ENCODE measurements around the gene RAP1GAP2. TPM values are rescaled to one million over a fixed set of nuclear protein-coding genes. Genes with fewer than 3 reads are reported as not detected.

The RAP1GAP2 gene
- polyA plus RNA-seq, 1 of the 3 experiments (the other 2 are of a cell fraction) = 22.0 TPM

DNA sequence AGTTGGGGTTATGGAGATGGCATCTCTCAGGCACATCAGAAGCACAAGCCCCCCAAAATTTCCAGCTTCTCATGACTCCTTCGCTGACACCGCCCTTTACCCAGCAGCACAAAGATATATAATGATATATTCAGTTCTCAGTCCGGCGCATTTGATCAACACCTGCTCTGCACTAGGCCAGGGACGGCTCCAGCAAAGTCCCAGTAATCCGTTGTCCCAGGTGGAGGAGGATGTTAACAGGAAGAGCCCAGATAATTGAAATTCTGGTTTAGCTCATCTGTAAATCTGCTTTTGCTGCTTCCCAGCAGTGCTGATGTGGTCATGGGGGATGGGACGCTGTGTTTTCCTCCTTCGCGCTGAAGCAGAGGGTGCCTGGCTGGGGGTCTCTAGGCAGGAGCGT lies 135.6 kb downstream of the RAP1GAP2 start (continued):
- TF ChIP-seq, protein P1, sequence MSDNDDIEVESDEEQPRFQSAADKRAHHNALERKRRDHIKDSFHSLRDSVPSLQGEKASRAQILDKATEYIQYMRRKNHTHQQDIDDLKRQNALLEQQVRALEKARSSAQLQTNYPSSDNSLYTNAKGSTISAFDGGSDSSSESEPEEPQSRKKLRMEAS (IDR thresholded peaks at IDR 0.05; ENCODE audit: low read depth) = no peak
- TF ChIP-seq RXRA (IDR thresholded peaks at IDR 0.05; ENCODE audit: borderline replicate concordance, low read depth) = no peak
- TF ChIP-seq FOSL2 (IDR thresholded peaks at IDR 0.05; ENCODE audit: borderline replicate concordance, low read depth) = no peak
- no peak for TF ChIP-seq TEAD4 (IDR thresholded peaks at IDR 0.05; ENCODE audit: borderline replicate concordance, insufficient read depth)
- no peak for TF ChIP-seq FOXM1 (IDR thresholded peaks at IDR 0.05; ENCODE audit: low read depth)
- TF ChIP-seq, protein P2, sequence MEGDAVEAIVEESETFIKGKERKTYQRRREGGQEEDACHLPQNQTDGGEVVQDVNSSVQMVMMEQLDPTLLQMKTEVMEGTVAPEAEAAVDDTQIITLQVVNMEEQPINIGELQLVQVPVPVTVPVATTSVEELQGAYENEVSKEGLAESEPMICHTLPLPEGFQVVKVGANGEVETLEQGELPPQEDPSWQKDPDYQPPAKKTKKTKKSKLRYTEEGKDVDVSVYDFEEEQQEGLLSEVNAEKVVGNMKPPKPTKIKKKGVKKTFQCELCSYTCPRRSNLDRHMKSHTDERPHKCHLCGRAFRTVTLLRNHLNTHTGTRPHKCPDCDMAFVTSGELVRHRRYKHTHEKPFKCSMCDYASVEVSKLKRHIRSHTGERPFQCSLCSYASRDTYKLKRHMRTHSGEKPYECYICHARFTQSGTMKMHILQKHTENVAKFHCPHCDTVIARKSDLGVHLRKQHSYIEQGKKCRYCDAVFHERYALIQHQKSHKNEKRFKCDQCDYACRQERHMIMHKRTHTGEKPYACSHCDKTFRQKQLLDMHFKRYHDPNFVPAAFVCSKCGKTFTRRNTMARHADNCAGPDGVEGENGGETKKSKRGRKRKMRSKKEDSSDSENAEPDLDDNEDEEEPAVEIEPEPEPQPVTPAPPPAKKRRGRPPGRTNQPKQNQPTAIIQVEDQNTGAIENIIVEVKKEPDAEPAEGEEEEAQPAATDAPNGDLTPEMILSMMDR (IDR thresholded peaks at IDR 0.05) = no peak
- no peak for TF ChIP-seq GATA2 (CRISPR knock-in tag; IDR thresholded peaks at IDR 0.05)

DNA sequence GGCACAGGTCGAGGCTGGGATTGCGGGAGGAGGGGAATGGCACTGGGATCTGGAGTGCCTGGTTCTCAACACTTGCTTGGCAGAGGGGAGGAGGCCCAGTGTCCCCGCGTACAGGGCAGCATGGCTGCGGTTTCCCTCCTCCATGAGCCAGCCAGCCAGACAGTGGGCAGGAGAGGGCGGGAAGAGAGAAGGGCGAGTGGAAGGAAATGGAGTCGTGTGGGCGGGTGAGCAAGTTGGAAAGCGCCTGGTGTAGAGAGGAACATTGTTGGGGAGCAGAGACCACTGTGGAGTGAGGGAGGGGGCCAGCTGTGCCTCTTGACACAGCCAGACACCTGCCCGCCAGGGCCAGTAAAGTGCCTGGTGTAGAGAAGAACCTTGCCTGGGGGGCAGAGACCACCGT lies 136.7 kb downstream of the RAP1GAP2 start:
- H3K36me3 ChIP-seq (replicated peaks in 1 of 2; ENCODE audit: control insufficient read depth in 1 of 2, insufficient read depth in 2 of 2, low read length in 1 of 2) = no peaks in the 10 kb centered on the region
- ChIA-PET POLR2A (no interaction called here), CTCF (interaction anchor here (0.8 to 11.8 kb wide), 9 partner anchors 9 to 147 kb away, joined by 3 to 177 read pairs (median 3); no protein-coding TSS in a partner anchor)
- peak overlapping the region in 1 of 2 experiments; percentile 55; a peak in 1 of 4 replicates for H3K27ac ChIP-seq (ENCODE audit: low read depth in 2 of 2, low read length in 1 of 2)
- H3K4me2 ChIP-seq = no peak overlapping the region
- peak; percentile 33 for DNase-seq
- TF ChIP-seq FOXJ3 (CRISPR knock-in tag; IDR thresholded peaks at IDR 0.05) (no peak), TEAD4 (IDR thresholded peaks at IDR 0.05; ENCODE audit: borderline replicate concordance, insufficient read depth) (no peak), NFIC (IDR thresholded peaks at IDR 0.05; ENCODE audit: borderline replicate concordance) (no peak), MXI1 (IDR thresholded peaks at IDR 0.05; ENCODE audit: low read depth, low read length) (no peak), RXRA (IDR thresholded peaks at IDR 0.05; ENCODE audit: borderline replicate concordance, low read depth) (no peak), SIN3A (IDR thresholded peaks at IDR 0.05; ENCODE audit: borderline replicate concordance, low read depth, low read length) (no peak), TAF1 (IDR thresholded peaks at IDR 0.05; ENCODE audit: borderline replicate concordance, low read depth, low read length) (no peak), MEF2A (IDR thresholded peaks at IDR 0.05; ENCODE audit: borderline replicate concordance, low read depth) (no peak), JUND (IDR thresholded peaks at IDR 0.05) (no peak), EZH2phosphoT487 (IDR thresholded peaks at IDR 0.05; ENCODE audit: borderline replicate concordance, low read depth) (no peak), GABPA (IDR thresholded peaks at IDR 0.05; ENCODE audit: low read depth) (no peak), RCOR1 (IDR thresholded peaks at IDR 0.05; ENCODE audit: low read length) (no peak)
- TF ChIP-seq, protein P1 (IDR thresholded peaks at IDR 0.05; ENCODE audit: low read depth) = no peak
- TF ChIP-seq, protein P3, sequence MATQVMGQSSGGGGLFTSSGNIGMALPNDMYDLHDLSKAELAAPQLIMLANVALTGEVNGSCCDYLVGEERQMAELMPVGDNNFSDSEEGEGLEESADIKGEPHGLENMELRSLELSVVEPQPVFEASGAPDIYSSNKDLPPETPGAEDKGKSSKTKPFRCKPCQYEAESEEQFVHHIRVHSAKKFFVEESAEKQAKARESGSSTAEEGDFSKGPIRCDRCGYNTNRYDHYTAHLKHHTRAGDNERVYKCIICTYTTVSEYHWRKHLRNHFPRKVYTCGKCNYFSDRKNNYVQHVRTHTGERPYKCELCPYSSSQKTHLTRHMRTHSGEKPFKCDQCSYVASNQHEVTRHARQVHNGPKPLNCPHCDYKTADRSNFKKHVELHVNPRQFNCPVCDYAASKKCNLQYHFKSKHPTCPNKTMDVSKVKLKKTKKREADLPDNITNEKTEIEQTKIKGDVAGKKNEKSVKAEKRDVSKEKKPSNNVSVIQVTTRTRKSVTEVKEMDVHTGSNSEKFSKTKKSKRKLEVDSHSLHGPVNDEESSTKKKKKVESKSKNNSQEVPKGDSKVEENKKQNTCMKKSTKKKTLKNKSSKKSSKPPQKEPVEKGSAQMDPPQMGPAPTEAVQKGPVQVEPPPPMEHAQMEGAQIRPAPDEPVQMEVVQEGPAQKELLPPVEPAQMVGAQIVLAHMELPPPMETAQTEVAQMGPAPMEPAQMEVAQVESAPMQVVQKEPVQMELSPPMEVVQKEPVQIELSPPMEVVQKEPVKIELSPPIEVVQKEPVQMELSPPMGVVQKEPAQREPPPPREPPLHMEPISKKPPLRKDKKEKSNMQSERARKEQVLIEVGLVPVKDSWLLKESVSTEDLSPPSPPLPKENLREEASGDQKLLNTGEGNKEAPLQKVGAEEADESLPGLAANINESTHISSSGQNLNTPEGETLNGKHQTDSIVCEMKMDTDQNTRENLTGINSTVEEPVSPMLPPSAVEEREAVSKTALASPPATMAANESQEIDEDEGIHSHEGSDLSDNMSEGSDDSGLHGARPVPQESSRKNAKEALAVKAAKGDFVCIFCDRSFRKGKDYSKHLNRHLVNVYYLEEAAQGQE (IDR thresholded peaks at IDR 0.05; ENCODE audit: low read depth, low read length) = no peak
- TF ChIP-seq, protein P4, sequence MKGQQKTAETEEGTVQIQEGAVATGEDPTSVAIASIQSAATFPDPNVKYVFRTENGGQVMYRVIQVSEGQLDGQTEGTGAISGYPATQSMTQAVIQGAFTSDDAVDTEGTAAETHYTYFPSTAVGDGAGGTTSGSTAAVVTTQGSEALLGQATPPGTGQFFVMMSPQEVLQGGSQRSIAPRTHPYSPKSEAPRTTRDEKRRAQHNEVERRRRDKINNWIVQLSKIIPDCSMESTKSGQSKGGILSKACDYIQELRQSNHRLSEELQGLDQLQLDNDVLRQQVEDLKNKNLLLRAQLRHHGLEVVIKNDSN (IDR thresholded peaks at IDR 0.05; ENCODE audit: borderline replicate concordance, low read depth) = no peak
- H2AFZ ChIP-seq (ENCODE audit: low read depth) = no peak overlapping the region
- peaks cover 0 to 52% of the 10 kb centered on the region in 2 experiments; a peak in 1 of 4 replicates for H3K4me1 ChIP-seq (ENCODE audit: control insufficient read depth in 1 of 2, insufficient read depth in 2 of 2, low read depth in 1 of 2, low read length in 1 of 2)
- H3K9me2 ChIP-seq = no peaks in the 10 kb centered on the region
- H3K9me3 ChIP-seq = no peaks in the 10 kb centered on the region
- no peak overlapping the region for H3K9ac ChIP-seq
- no peaks in the 10 kb centered on the region for H3F3A ChIP-seq (replicated peaks; ENCODE audit: insufficient read depth)
- 87% methylated on average over 12 of the region's 12 CpGs for WGBS (ENCODE audit: low lambda C conversion rate)
- no peak overlapping the region for H3K4me3 ChIP-seq (ENCODE audit: low read depth in 2 of 2, low read length in 1 of 2)
- no peaks in the 10 kb centered on the region for H3K27me3 ChIP-seq (ENCODE audit: insufficient read depth)
- peaks cover 7% of the 10 kb centered on the region; the same call in 1 of the 2 replicates for H3K79me2 ChIP-seq (ENCODE audit: insufficient read depth)
- no peaks in the 10 kb centered on the region for H4K20me1 ChIP-seq (ENCODE audit: insufficient read depth)

Measured in SK-N-SH (cell line).